Glutamatergic neuron (in vitro differentiated cells): Measurements from ENCODE around the gene FGD3. TPM values are rescaled to one million over a fixed set of nuclear protein-coding genes. Genes with fewer than 3 reads are reported as not detected.

ENCODE experiments used
- DNase-seq: peaks from one replicate; pipeline ENCODE4 v3.0.0; 2022
- H3K27ac Mint-ChIP-seq: one replicate; pipeline ENCODE4 v1.8.0; 2020; ENCODE audit warnings: mild to moderate bottlenecking, mixed read lengths, inconsistent platforms; ENCODE audit not compliant: unreplicated experiment
- H3K27me3 Mint-ChIP-seq: one replicate; pipeline ENCODE4 v1.8.0; 2020; ENCODE audit warnings: mild to moderate bottlenecking, moderate library complexity, mixed read lengths, inconsistent platforms; ENCODE audit not compliant: unreplicated experiment
- H3K36me3 Mint-ChIP-seq: one replicate; pipeline ENCODE4 v1.8.0; 2020; ENCODE audit warnings: mild to moderate bottlenecking, mixed read lengths, inconsistent platforms; ENCODE audit not compliant: unreplicated experiment
- H3K4me1 Mint-ChIP-seq: one replicate; pipeline ENCODE4 v1.8.0; 2020; ENCODE audit warnings: mild to moderate bottlenecking, low read depth, mixed read lengths, inconsistent platforms; ENCODE audit not compliant: unreplicated experiment
- H3K4me3 Mint-ChIP-seq: one replicate; pipeline ENCODE4 v1.8.0; 2020; ENCODE audit warnings: mild to moderate bottlenecking, mixed read lengths, inconsistent platforms; ENCODE audit not compliant: unreplicated experiment
- H3K9me3 Mint-ChIP-seq: one replicate; pipeline ENCODE4 v1.8.0; 2020; ENCODE audit warnings: mild to moderate bottlenecking, moderate library complexity, mixed read lengths, inconsistent platforms; ENCODE audit not compliant: unreplicated experiment
- CTCF ChIP-seq: fragments of 200-600 bp; sonication (generic); IDR thresholded peaks from one replicate; pipeline ENCODE4 v1.5.0; 2021; ENCODE audit not compliant: partially characterized antibody, unreplicated experiment
- total RNA-seq: library from RNA; stranded (reverse); fragmentation: NEBNext Ultra II Directional; extraction: Animal tissue kit (Norgen Biotek cat#: 25700); gene quantifications from one replicate; pipeline ENCODE4 v1.2.1, GENCODE V29; 2021; ENCODE audit not compliant: unreplicated experiment

FGD3 gene
- total RNA-seq, 1 donor from 2014 or later = 1.2 TPM

GRCh38 chr9:92931606-92932005, 15.7 kb upstream of the FGD3 start:
- no peak for TF ChIP-seq CTCF
- Mint-ChIP-seq H3K27ac (no peak overlapping the region), H3K9me3 (peaks cover 2% of the 10 kb centered on the region), H3K4me3 (no peak overlapping the region), H3K27me3 (peaks cover 4% of the 10 kb centered on the region), H3K4me1 (no peaks in the 10 kb centered on the region), H3K36me3 (peaks cover 5% of the 10 kb centered on the region)
- no peak for DNase-seq

- Mint-ChIP-seq H3K4me1 (no peaks in the 10 kb centered on the region), H3K36me3 (peaks cover 5% of the 10 kb centered on the region), H3K9me3 (peaks cover 2% of the 10 kb centered on the region), H3K4me3 (no peak overlapping the region), H3K27ac (no peak overlapping the region), H3K27me3 (peaks cover 7% of the 10 kb centered on the region)
- no peak for TF ChIP-seq CTCF
- no peak for DNase-seq
Observed at GRCh38 chr9:92934321-92934720, 13.0 kb upstream of the FGD3 start.

- no peaks in the 10 kb centered on the region for H3K36me3 Mint-ChIP-seq
- H3K27me3 Mint-ChIP-seq = peaks cover 3% of the 10 kb centered on the region
- no peak overlapping the region for H3K4me3 Mint-ChIP-seq
- H3K4me1 Mint-ChIP-seq = no peaks in the 10 kb centered on the region
- H3K27ac Mint-ChIP-seq = no peak overlapping the region
- H3K9me3 Mint-ChIP-seq = no peaks in the 10 kb centered on the region
- DNase-seq = no peak
- TF ChIP-seq CTCF = no peak
Observed at GRCh38 chr9:92938025-92938424, 9.3 kb upstream of the FGD3 start.

GRCh38 chr9:92941861-92942260, 5.5 kb upstream of the FGD3 start:
- H3K36me3 Mint-ChIP-seq = no peaks in the 10 kb centered on the region
- no peak for TF ChIP-seq CTCF
- H3K4me1 Mint-ChIP-seq = no peaks in the 10 kb centered on the region

GRCh38 chr9:92942688-92943616, 4.4 kb upstream of the FGD3 start:
- Mint-ChIP-seq H3K9me3 (peaks cover 2% of the 10 kb centered on the region), H3K27ac (no peak overlapping the region), H3K36me3 (no peaks in the 10 kb centered on the region), H3K4me1 (peaks cover under 1% of the 10 kb centered on the region), H3K27me3 (peaks cover 6% of the 10 kb centered on the region), H3K4me3 (no peak overlapping the region)
- no peak for TF ChIP-seq CTCF
- DNase-seq = no peak

More at GRCh38 chr9:92941861-92942260, 5.5 kb upstream of the FGD3 start:
- Mint-ChIP-seq H3K27me3 (peaks cover 6% of the 10 kb centered on the region), H3K9me3 (peaks cover 2% of the 10 kb centered on the region), H3K4me3 (no peak overlapping the region), H3K27ac (no peak overlapping the region)
- no peak for DNase-seq
